HG03520 (cell line): Measurements from ENCODE around the gene PLK4.
"Not testable (repeated sequence)": the region's sequence is repeated elsewhere in the genome, so short reads cannot be mapped to it uniquely, and the experiment has no call there.

Experiments used
- ATAC-seq: cut with Tn5 transposase; IDR thresholded peaks from one replicate; pipeline ENCODE4 v1.9.1; 2021; ENCODE audit warnings: mild to moderate bottlenecking, moderate library complexity; ENCODE audit not compliant: unreplicated experiment

PLK4 gene

DNA sequence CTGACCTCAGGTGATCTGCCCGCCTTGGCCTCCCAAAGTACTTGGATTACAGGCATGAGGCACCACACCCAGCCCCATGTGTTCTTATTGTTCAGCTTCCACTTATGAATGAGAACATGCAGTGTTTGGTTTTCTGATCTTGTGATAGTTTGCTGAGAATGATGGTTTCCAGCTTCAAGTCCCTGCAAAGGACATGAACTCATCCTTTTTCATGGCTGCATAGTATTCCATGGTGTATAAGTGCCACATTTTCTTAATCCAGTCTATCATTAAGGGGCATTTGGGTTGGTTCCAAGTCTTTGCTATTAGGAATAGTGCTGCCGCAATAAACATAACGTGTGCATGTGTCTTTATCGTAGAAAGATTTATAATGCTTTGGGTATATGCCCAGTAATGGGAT is 19.0 kb downstream of the PLK4 start:
- ATAC-seq: not testable (repeated sequence)

DNA sequence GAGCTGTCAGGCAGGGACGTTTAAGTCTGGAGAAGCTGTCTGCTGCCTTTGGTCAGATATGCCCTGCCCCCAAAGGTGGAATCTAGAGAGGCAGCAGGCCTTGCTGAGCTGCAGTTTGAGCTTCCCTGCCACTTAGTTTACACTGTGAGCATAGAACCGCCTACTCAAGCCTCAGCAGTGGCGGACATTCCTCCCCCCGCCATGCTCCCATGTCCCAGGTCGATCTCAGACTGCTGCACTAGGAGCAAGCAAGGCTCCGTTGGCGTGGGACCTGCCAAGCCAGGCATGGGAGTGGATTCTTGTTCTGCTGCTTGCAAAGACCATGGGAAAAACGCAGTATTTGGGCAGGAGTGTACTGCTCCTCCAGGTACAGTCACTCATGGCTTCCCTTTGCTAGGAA is 24.3 kb downstream of the PLK4 start:
- ATAC-seq: no peak

DNA sequence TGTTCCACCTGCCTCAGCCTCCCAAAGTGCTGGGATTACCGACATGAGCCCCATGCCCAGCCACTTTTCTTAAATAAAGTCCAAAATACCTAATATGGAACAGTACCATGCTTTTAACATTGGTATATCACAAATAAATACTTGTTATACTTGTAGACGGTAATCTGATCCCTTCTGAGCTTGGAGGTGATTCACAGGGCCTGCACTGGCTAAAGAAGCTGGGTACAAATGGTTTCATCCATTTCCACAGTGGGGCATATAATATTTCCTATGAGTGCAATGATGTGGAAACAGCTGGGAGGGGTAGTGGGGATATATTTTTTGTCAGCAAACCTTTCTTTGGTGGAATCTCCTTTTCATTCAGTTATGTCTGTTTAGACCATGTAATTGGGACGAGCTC is 35.8 kb downstream of the PLK4 start:
- no peak for ATAC-seq

DNA sequence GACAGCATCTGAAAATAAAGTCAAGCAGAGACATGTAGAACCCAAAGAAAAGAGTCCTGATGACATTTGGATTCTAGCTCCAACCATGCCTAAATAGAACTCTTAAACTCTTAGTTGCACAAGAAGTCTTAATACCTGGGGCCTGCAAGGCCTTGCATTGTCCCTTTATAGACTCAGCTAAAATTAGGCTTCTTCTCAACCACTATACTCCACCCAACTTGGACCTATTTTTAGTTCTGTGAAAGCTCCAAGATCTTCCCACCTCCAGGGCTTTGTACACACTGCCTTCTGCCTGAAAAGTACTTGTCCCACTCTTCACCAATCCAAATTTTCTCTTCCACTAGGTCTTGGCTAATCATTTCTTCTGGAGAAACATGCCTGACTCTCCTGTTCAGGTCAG is 36.5 kb downstream of the PLK4 start:
- ATAC-seq: no peak

DNA sequence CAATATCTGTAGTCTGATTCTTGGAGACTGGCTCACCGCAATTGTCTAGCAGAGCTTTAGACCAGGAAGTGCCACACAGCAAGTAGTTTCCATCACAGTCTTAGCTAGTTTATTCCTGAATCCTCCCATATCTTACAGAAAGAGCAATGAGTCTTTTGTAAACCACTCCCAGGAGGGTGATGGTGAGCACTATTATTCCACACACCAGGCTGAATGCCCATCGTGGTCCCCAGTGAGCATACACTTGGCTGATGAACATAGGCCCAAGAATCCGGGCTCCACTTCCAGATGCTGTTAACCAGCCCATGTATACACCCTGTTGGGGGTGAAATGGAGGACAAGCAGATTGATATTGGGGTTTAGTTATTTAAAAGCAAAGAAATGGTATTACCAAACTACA is 39.8 kb downstream of the PLK4 start:
- no peak for ATAC-seq

DNA sequence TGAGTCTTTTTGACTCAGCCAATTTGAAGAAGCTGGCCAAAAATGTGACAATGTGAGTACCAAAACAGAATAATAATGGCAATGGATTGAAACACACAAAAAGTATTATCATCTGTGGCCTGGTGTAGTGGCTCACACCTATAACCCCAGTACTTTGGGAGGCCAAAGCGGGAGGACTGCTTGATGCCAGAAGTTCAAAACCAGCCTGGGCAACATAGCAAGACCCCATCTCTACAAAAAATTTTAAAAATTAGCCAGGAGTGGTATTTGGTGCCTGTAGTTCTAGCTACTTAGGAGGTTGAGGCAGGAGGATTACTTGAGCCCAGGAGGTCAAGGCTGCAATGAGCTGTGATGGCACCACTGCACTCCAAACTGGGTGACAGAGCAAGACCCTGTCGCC is 41.5 kb downstream of the PLK4 start:
- no peak for ATAC-seq

DNA sequence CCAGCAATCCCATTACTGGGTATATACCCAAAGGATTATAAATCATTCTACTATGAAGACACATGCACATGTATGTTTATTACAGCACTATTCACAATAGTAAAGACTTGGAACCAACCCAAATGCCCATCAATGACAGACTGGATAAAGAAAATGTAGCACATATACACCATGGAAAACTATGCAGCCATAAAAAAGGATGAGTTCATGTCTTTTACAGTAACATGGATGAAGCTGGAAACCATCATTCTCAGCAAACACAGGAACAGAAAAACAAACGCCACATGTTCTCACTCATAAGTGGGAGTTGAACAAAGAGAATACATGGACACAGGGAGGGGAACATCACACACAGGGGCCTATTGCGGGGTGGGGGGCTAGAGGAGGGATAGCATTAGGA is 45.0 kb downstream of the PLK4 start:
- not testable (repeated sequence) for ATAC-seq

DNA sequence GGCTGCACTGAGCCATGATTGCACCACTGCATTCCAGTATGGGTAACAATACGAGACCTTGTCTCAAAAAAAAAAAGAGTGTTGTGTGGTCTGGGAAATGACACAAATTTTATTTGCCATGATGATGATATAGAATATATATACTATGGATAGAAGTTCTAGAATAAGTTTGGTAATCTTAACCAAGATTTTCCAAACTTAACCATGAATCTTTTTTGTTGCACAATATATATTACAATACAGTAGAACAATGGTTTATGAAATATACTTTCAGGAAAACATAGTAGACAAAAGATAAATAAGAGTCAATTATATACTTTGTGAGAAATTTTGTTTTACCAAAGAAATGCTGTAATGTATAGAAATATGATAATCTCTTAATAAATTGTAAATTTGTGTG is 49.5 kb downstream of the PLK4 start:
- ATAC-seq: no peak

DNA sequence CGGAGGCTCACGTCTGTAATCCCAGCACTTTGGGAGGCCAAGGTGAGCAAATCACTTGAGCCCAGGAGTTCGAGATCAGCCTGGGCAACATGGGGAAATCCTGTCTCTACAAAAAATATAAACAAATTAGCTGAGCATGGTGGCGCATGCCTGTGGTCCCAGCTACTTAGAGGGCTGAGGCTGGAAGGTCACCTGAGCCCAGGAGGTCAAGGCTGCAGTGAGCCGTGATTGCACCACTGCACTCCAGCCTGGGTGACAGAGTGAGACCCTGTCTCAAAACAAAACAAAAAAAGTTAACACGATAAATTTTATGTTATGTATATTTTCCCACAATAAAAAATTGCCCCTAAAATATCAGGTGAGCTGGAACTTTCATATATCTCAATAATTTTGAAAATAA is 51.1 kb downstream of the PLK4 start:
- not testable (repeated sequence) for ATAC-seq

DNA sequence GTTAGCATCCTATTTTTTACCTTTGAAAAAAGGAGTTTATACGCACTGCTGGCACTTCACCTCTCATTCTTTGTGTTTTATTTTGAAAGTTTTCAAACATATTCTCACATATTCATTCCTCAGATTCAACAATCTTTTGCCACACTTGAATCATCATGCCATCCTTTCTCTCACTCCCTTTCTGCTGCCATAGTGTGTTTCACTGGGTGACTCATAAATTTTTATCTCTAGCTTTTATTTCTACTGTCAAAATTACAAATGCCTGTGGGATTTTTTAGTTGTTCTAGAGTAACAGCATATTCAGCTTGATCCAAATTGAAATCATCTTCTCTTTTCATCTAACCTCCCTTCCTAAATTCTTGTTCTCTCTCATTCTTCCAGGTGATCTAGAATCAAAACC is 56.3 kb downstream of the PLK4 start:
- ATAC-seq: no peak
